HG03039 (cell line): ENCODE results near the gene ADGRE3.

Source experiments
- ATAC-seq: cut with Tn5 transposase; IDR thresholded peaks from one replicate; pipeline ENCODE4 v1.9.1; 2021; ENCODE audit warnings: mild to moderate bottlenecking, moderate library complexity; ENCODE audit not compliant: unreplicated experiment

The ADGRE3 gene

DNA sequence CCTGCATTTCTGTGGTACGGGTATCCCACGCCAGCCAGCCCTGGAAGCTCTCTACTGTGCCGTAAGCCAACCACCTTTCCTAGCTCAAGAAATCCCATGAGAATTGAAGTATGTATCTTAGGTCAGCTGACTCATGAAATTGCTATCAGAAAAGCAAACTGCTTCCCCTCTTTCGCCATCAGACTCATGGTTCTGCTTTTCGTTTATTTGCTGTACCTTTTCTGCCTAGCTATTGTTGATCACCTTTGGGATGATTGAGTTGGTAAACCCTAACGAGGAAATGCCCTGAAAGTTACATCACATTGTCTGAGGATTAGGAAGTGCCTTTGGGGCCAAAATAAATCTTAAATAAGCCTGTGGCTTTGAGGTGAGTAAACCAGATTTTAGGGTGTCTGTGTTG is at the start of gene ADGRE3:
Gene ADGRE3 (minus strand): TSS at position 81 of the 400 bp plus-strand sequence. CDS start 74 bp downstream, at position 7.
- no peak for ATAC-seq

GRCh38 chr19:14722127-14722526 is 47.5 kb upstream of the ADGRE3 start:
- ATAC-seq = no peak

DNA sequence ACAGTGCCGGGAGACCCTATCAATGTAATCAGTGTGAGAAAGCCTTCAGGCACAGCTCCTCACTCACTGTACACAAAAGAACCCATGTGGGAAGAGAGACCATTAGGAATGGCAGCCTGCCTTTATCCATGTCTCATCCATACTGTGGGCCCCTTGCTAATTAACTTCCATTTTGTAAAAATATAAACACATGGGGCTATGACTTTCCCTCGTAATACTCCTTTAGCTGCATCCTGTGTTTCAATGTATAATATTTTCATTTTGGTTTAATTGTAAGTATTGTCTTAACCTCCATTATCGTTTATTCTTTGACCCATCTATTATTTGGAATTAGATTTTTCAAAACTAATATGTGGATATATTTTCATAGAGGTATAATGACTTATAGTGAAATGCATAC is 44.5 kb upstream of the ADGRE3 start:
- ATAC-seq = no peak

DNA sequence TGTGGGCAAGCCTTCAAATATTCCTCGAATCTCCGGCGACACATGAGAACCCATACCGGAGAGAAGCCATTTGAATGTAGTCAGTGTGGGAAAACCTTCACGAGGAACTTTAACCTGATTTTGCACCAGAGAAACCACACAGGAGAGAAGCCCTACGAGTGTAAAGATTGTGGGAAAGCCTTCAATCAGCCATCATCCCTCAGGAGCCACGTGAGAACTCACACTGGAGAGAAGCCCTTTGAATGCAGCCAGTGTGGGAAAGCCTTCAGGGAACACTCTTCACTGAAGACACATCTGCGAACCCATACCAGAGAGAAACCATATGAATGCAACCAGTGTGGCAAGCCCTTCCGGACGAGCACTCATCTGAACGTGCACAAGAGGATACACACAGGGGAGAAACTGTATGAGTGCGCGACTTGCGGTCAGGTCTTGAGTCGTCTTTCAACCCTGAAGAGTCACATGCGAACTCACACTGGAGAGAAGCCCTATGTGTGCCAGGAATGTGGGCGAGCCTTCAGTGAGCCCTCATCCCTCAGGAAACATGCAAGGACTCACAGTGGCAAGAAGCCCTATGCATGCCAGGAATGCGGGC is 44.0 kb upstream of the ADGRE3 start:
- ATAC-seq = no peak

GRCh38 chr19:14715841-14716240 is 41.2 kb upstream of the ADGRE3 start:
- ATAC-seq = no peak

DNA sequence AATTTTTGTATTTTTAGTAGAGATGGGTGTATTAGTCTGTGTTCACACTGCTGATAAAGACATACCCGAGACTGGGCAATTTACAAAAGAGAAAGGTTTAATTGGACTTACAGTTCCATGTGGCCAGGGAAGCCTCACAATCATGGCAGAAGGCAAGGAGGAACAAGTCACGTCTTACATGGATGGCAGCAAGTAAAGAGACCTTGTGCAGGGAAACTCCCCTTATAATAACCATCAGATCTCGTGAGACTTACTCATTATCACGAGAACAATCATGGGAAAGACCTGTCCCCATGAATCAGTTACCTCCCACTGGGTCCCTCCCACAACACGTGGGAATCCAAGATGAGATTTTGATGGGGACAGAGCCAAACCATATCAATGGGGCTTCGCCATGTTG is 29.8 kb upstream of the ADGRE3 start:
- no peak for ATAC-seq

DNA sequence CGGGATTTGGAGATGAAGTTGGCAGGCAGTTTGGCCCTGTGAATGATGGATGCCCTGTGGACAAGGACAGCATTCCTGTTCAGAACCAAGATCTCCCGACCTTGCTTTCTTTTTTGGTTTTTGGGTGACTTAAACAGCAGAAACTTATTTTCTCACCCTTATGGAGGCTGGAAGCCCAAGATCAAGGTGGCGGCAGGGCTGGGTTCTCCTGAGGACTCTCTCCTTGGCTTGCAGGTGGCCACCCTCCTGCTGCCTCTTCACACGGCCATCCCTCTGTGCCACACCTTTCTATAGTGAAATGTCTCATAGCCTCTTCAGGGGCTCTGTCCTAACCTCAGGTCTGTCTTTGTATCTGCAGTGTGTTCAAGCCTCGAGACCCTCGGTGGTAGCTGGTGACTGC is 29.2 kb upstream of the ADGRE3 start:
- no peak for ATAC-seq

DNA sequence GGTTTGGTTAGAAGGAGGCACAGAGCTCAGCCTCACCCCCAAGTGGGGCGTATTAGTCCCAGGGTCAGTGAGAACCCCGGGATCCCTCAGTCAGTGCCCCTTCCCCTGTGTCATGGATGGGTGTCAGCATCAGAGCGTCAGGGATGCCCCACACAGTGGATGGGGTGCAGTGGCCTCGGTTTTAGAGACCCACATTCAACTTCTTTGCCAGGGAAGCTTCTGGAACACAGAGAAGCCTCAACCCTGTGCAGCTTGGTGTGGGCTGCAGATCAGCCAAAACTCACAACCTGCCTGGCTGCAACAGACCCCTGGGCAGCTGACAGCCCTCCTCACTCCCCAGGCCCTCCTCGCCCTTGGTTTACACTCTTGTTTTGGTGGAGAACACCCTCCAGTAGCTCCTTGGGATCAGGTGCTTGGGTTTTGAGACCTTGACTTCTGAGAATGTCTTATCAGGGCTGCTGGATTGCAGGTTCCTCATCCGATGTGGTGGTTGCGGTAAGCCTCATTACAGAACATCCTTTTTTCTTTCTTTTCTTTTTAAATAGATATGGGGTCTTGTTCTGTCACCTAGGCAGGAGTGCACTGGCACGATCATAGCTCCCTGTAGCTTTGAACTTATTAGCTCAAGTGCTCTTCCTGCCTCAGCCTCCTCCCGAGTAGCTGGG is 26.2 kb upstream of the ADGRE3 start:
- ATAC-seq = no peak

- no peak for ATAC-seq
These were observed 25.0 kb upstream of the ADGRE3 start for GRCh38 chr19:14699641-14700040.

GRCh38 chr19:14695471-14695870 is 20.8 kb upstream of the ADGRE3 start:
- ATAC-seq = no peak

DNA sequence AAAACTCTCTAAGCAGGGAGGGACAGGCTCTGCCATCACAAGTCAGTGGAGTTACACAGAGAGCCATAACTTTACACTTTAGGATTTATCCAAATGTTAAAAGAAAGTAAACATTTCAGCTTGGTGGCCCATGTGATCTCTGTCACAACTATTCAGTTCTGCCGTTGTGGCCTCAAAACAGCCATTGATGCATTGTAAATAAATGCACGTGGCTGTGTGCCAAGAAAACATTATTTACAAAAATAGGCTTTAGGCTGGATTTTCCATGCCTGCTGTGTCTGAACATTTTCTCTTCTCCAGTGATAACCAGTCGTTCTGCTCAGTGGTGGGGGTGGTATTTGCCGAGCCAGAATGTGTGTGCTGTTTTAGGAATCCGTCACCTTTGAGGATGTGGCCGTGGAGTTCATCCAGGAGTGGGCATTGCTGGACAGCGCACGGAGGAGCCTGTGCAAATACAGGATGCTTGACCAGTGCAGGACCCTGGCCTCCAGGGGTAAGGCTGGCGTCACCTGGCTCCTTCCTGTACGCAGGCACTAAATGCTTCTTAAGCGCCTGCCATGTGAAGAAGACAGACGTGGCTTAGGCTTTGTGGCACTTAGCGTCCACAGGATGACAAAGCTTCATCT is 20.1 kb upstream of the ADGRE3 start:
- no peak for ATAC-seq

- peak; percentile 76 for ATAC-seq
These were observed 15.2 kb upstream of the ADGRE3 start, which contains the start of gene ZNF333 for GRCh38 chr19:14689598-14690503. ZNF333 (plus strand) TSS chr19:14690048; CDS start chr19:14693492, 3,444 bp downstream.

- no peak for ATAC-seq
These were observed 11.8 kb upstream of the ADGRE3 start for GRCh38 chr19:14686411-14686810.

GRCh38 chr19:14683439-14683838 is 8.8 kb upstream of the ADGRE3 start:
- ATAC-seq = no peak

- ATAC-seq = no peak
These were observed 7.4 kb upstream of the ADGRE3 start for GRCh38 chr19:14682084-14682483.

- ATAC-seq = no peak
These were observed 3.6 kb upstream of the ADGRE3 start for GRCh38 chr19:14678199-14678598.

GRCh38 chr19:14677464-14677863 is 2.8 kb upstream of the ADGRE3 start:
- no peak for ATAC-seq

- no peak for ATAC-seq
These were observed 2.1 kb upstream of the ADGRE3 start for GRCh38 chr19:14676762-14677161.

DNA sequence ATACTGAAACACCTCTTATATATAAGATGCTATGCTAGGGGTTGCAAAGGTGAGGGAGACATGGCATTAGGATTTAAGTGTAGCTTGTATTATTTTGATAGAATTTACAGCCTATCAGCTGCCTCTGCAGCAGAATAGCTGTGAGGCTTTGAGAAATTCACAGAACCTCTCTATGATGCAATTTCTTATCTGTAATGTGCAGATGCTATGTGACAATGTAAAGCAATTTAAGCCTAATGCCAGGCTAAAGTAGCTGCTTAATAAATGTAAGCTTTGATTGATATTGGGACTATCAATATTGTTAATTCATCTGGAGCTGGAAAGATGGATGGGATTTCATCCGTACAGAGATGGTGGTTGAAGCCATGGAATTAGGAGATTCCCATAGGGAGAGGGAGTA is 1.6 kb downstream of the ADGRE3 start:
- no peak for ATAC-seq

- no peak for ATAC-seq
These were observed 2.3 kb downstream of the ADGRE3 start for GRCh38 chr19:14672188-14672872.

GRCh38 chr19:14670408-14670807 is 4.2 kb downstream of the ADGRE3 start:
- ATAC-seq = no peak
